ENCODE data around the gene NCKAP5.

- TF ChIP-seq SOX6 (IDR thresholded peaks at IDR 0.05) = no peak
- no peak for TF ChIP-seq ZKSCAN1 (IDR thresholded peaks at IDR 0.05; ENCODE audit: low read depth, low read length)
- TF ChIP-seq ZNF184 (CRISPR knock-in tag; IDR thresholded peaks at IDR 0.05) = no peak
- no peak for TF ChIP-seq EZH2 (IDR thresholded peaks at IDR 0.05; ENCODE audit: borderline replicate concordance, low read depth, low read length)
- TF ChIP-seq CTCF (IDR thresholded peaks at IDR 0.05 in 2 of 3, conservative IDR thresholded peaks at IDR 0.05 in 1 of 3; ENCODE audit: insufficient read depth in 2 of 3, low read depth in 1 of 3, low read length in 3 of 3) = no peak
- TF ChIP-seq SMC3 (conservative IDR thresholded peaks at IDR 0.05; ENCODE audit: insufficient read depth, low read depth, low read length) = no peak
- no peak for TF ChIP-seq TFE3 (CRISPR knock-in tag; IDR thresholded peaks at IDR 0.05)
- TF ChIP-seq GATAD2B (IDR thresholded peaks at IDR 0.05; ENCODE audit: borderline replicate concordance) = no peak
- no peak for TF ChIP-seq MAFK (IDR thresholded peaks at IDR 0.05; ENCODE audit: low read length)
- TF ChIP-seq GABPA (tag; conservative IDR thresholded peaks at IDR 0.05; ENCODE audit: low read depth) = no peak
- TF ChIP-seq ZNF146 (CRISPR knock-in tag; IDR thresholded peaks at IDR 0.05; ENCODE audit: unreplicated experiment) = no peak
- TF ChIP-seq BCL6 (CRISPR knock-in tag; IDR thresholded peaks at IDR 0.05) = no peak
- no peak for TF ChIP-seq CEBPB (tag; IDR thresholded peaks at IDR 0.05)
These were observed 54.4 kb downstream of the NCKAP5 start for GRCh38 chr2:133513893-133514292.

Data from K562 (cell line).